ENCODE results near the gene NOX4.
"Not testable (repeated sequence)": the region's sequence is repeated elsewhere in the genome, so short reads cannot be mapped to it uniquely, and the experiment has no call there.

NOX4 gene

GRCh38 chr11:89458716-89459115, 32.5 kb downstream of the NOX4 start:
- DNase-seq (ENCODE audit: low spot score) = no peak

- no peak for DNase-seq (ENCODE audit: low spot score)
These were observed 34.0 kb downstream of the NOX4 start for GRCh38 chr11:89457190-89457589.

- DNase-seq (ENCODE audit: low spot score) = no peak
These were observed 34.5 kb downstream of the NOX4 start for GRCh38 chr11:89456681-89457080.

- no peak for DNase-seq (ENCODE audit: low spot score)
These were observed 38.4 kb downstream of the NOX4 start for GRCh38 chr11:89452780-89453179.

- no peak for DNase-seq (ENCODE audit: low spot score)
These were observed 43.3 kb downstream of the NOX4 start for GRCh38 chr11:89447845-89448244.

- no peak for DNase-seq (ENCODE audit: low spot score)
These were observed 47.5 kb downstream of the NOX4 start for GRCh38 chr11:89443361-89444322.

- DNase-seq (ENCODE audit: low spot score) = no peak
These were observed 48.4 kb downstream of the NOX4 start for GRCh38 chr11:89442801-89443200.

- no peak for DNase-seq (ENCODE audit: low spot score)
These were observed 49.6 kb downstream of the NOX4 start for GRCh38 chr11:89441606-89442005.

- no peak for DNase-seq (ENCODE audit: low spot score)
These were observed 53.9 kb downstream of the NOX4 start for GRCh38 chr11:89437317-89437716.

GRCh38 chr11:89436071-89436470, 55.1 kb downstream of the NOX4 start:
- DNase-seq (ENCODE audit: low spot score) = no peak

- no peak for DNase-seq (ENCODE audit: low spot score)
These were observed 57.9 kb downstream of the NOX4 start for GRCh38 chr11:89433278-89433677.

GRCh38 chr11:89432182-89432581, 59.0 kb downstream of the NOX4 start:
- DNase-seq (ENCODE audit: low spot score) = not testable (repeated sequence)

- DNase-seq (ENCODE audit: low spot score) = not testable (repeated sequence)
These were observed 64.7 kb downstream of the NOX4 start for GRCh38 chr11:89426501-89426900.

- no peak for DNase-seq (ENCODE audit: low spot score)
These were observed 69.5 kb downstream of the NOX4 start for GRCh38 chr11:89421718-89422117.

- no peak for DNase-seq (ENCODE audit: low spot score)
These were observed 70.2 kb downstream of the NOX4 start for GRCh38 chr11:89420981-89421380.

- DNase-seq (ENCODE audit: low spot score) = no peak
These were observed 74.2 kb downstream of the NOX4 start for GRCh38 chr11:89416961-89417360.

- not testable (repeated sequence) for DNase-seq (ENCODE audit: low spot score)
These were observed 80.1 kb downstream of the NOX4 start for GRCh38 chr11:89411112-89411511.

GRCh38 chr11:89410666-89411065, 80.5 kb downstream of the NOX4 start:
- DNase-seq (ENCODE audit: low spot score) = not testable (repeated sequence)

- DNase-seq (ENCODE audit: low spot score) = not testable (repeated sequence)
These were observed 82.7 kb downstream of the NOX4 start for GRCh38 chr11:89408441-89408840.

GRCh38 chr11:89405629-89406028, 85.5 kb downstream of the NOX4 start:
- DNase-seq (ENCODE audit: low spot score) = no peak

GRCh38 chr11:89391654-89392053, 99.5 kb downstream of the NOX4 start:
- DNase-seq (ENCODE audit: low spot score) = not testable (repeated sequence)

GRCh38 chr11:89387501-89387900, 103.7 kb downstream of the NOX4 start:
- not testable (repeated sequence) for DNase-seq (ENCODE audit: low spot score)

- not testable (repeated sequence) for DNase-seq (ENCODE audit: low spot score)
These were observed 108.2 kb downstream of the NOX4 start for GRCh38 chr11:89382986-89383385.

- DNase-seq (ENCODE audit: low spot score) = no peak
These were observed 110.1 kb downstream of the NOX4 start for GRCh38 chr11:89381094-89381493.

All from CD4-positive, alpha-beta T cell treated with Interleukin-15 for 4 hours (primary cell).